ENCODE measurements around the gene KCNC4. TPM values are rescaled to one million over a fixed set of nuclear protein-coding genes. Genes with fewer than 3 reads are reported as not detected.

The KCNC4 gene
- total RNA-seq, 5 donors from 2014 or later (not counting 1 experiment from before 2014, with no cell fraction given) = 11.0 to 19.4 (median 15.0) TPM

DNA sequence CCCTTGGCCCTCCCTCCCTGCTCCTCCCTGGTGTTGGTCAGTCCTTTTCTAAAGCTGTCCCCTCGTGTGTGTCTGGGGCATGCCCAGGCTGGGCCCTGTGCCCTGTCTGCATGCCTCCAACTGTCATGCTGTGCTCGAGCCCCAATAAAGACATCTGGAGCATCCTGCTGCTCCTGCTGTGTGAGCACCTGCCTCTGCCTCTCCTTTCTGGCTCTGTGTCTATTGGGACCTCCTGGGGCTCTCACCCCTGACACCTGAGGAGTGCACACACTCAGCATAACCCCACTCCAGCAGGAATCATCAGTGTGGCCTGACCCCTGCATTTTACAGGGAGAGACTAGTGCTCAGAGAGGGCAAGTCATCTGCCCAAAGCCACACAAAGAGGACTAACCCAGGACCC, 23.7 kb downstream of the KCNC4 start:
- H3K4me3 Mint-ChIP-seq = no peak overlapping the region
- H3K36me3 Mint-ChIP-seq = peaks cover 16% of the 10 kb centered on the region
- Histone ChIP-seq H3K27me3 (replicated peaks in 1 of 2; ENCODE audit: control insufficient read depth in 2 of 2, extremely low read depth in 1 of 2, insufficient read depth in 2 of 2, low read length in 1 of 2) (no peaks in the 10 kb centered on the region), H3K36me3 (ENCODE audit: control insufficient read depth in 2 of 2, extremely low read depth in 1 of 2, insufficient read depth in 1 of 2, low read length in 1 of 2) (peaks cover 0 to 4% of the 10 kb centered on the region in 2 donors), H3K9me3 (no peaks in the 10 kb centered on the region), H3K4me3 (ENCODE audit: control insufficient read depth in 1 of 2, extremely low read depth in 1 of 2, low read length in 1 of 2) (no peak overlapping the region), H3K4me1 (ENCODE audit: control insufficient read depth in 1 of 2, extremely low read depth in 1 of 2, insufficient read depth in 2 of 2, low read length in 2 of 2) (no peaks in the 10 kb centered on the region), H3K27ac (ENCODE audit: low read length) (no peak overlapping the region)
- ChIA-PET CTCF (interaction anchor here in 1 of 2 donors (0.6 kb wide), 1 partner anchor 37 kb away, joined by 4 read pairs; no protein-coding TSS in a partner anchor), POLR2A (no interaction called here)
- no peak for DNase-seq
- H3K27me3 Mint-ChIP-seq = no peaks in the 10 kb centered on the region
- H3K27ac Mint-ChIP-seq = no peak overlapping the region
- H3K4me1 Mint-ChIP-seq = peaks cover 0 to 5% (median 0%) of the 10 kb centered on the region in 3 donors
- H3K9me3 Mint-ChIP-seq = no peaks in the 10 kb centered on the region
- ATAC-seq (replicated peaks in 1 of 4) = no peak
- 74% methylated on average over 2 of the region's 2 CpGs for WGBS (ENCODE audit: insufficient coverage)

DNA sequence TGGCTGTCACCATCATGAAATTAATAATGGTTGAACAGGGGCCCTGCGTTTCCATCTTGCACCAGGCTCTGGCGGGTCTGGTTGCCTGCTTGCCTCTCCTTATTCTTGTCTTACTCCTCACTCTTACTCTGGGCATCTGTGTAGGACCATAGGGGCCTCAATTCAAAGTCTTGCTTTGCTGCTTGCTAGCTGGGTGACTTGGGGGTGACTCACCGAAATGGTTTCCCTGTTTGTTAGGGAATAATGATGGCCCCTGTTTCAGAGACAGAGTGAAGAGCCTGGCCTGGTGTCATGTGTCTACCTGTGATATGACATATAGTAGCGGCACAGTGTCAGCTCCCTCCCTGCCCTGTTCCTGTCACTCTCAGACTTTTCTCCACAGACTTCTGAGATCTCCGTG, 24.6 kb downstream of the KCNC4 start:
- POLR2A ChIA-PET = no interaction called here
- Mint-ChIP-seq H3K9me3 (no peaks in the 10 kb centered on the region), H3K36me3 (peaks cover 10% of the 10 kb centered on the region), H3K4me1 (peaks cover 0 to 5% (median 0%) of the 10 kb centered on the region in 3 donors), H3K27me3 (no peaks in the 10 kb centered on the region), H3K27ac (no peak overlapping the region), H3K4me3 (no peak overlapping the region)
- H3K9me3 ChIP-seq = no peaks in the 10 kb centered on the region
- no peak overlapping the region for H3K4me3 ChIP-seq (ENCODE audit: control insufficient read depth in 1 of 2, extremely low read depth in 1 of 2, low read length in 1 of 2)
- DNase-seq (no peak), ATAC-seq (replicated peaks in 1 of 4) (no peak)
- no peaks in the 10 kb centered on the region for H3K4me1 ChIP-seq (ENCODE audit: control insufficient read depth in 1 of 2, extremely low read depth in 1 of 2, insufficient read depth in 2 of 2, low read length in 2 of 2)
- CTCF ChIA-PET = no interaction called here
- peaks cover 0 to 2% of the 10 kb centered on the region in 2 donors for H3K36me3 ChIP-seq (ENCODE audit: control insufficient read depth in 2 of 2, extremely low read depth in 1 of 2, insufficient read depth in 1 of 2, low read length in 1 of 2)
- no peak overlapping the region for H3K27ac ChIP-seq (ENCODE audit: low read length)
- 86% methylated on average over 2 of the region's 5 CpGs for WGBS (ENCODE audit: insufficient coverage)
- H3K27me3 ChIP-seq (replicated peaks in 1 of 2; ENCODE audit: control insufficient read depth in 2 of 2, extremely low read depth in 1 of 2, insufficient read depth in 2 of 2, low read length in 1 of 2) = no peaks in the 10 kb centered on the region

DNA sequence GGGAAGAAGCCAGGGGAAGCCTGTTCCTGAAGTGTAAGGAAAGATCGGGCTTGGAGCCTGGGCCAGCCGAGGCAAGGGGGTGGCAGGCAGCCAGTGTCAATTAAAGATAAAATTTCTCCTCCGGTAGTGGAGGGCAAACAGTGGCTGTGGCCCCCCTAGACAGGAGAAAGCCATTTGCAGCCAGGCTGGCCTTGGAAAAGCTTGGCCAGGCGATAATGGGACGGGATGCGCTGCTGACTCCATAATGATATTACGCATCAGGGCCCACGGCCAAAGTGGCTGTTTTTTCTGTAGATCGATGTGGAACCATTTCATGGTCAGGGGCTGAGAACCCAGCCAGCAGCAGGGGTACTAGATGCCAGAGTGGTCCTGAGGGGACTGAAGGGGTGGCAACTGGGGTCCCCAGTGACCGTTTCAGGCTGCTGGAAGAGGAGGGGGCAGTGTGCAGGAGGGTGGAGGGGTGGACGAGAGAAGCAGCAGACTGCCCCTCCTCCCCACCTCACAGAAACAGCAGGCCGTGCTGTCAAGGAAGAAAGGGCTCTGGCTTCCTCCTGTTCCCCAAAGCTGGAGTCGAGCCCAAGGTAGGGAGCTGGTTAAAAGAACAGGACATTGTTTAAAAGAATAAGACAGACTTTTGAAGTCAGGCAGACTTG, 25.2 kb downstream of the KCNC4 start:
- no peak overlapping the region for H3K27ac Mint-ChIP-seq
- H3K4me1 Mint-ChIP-seq = peaks cover 0 to 5% (median 0%) of the 10 kb centered on the region in 3 donors
- H3K36me3 ChIP-seq (ENCODE audit: control insufficient read depth in 2 of 2, extremely low read depth in 1 of 2, insufficient read depth in 1 of 2, low read length in 1 of 2) = peaks cover 0 to 2% of the 10 kb centered on the region in 2 donors
- no peak overlapping the region for H3K27ac ChIP-seq (ENCODE audit: low read length)
- ATAC-seq (replicated peaks in 1 of 4) (no peak), DNase-seq (no peak)
- H3K4me1 ChIP-seq (ENCODE audit: control insufficient read depth in 1 of 2, extremely low read depth in 1 of 2, insufficient read depth in 2 of 2, low read length in 2 of 2) = no peaks in the 10 kb centered on the region
- POLR2A ChIA-PET = no interaction called here
- H3K4me3 ChIP-seq (ENCODE audit: control insufficient read depth in 1 of 2, extremely low read depth in 1 of 2, low read length in 1 of 2) = no peak overlapping the region
- H3K9me3 ChIP-seq = no peaks in the 10 kb centered on the region
- H3K27me3 ChIP-seq (replicated peaks in 1 of 2; ENCODE audit: control insufficient read depth in 2 of 2, extremely low read depth in 1 of 2, insufficient read depth in 2 of 2, low read length in 1 of 2) = no peaks in the 10 kb centered on the region
- WGBS (ENCODE audit: insufficient coverage) = 95% methylated on average over 9 of the region's 13 CpGs
- CTCF ChIA-PET = no interaction called here
- no peaks in the 10 kb centered on the region for H3K27me3 Mint-ChIP-seq
- no peak overlapping the region for H3K4me3 Mint-ChIP-seq
- peaks cover 6% of the 10 kb centered on the region for H3K36me3 Mint-ChIP-seq
- H3K9me3 Mint-ChIP-seq = no peaks in the 10 kb centered on the region

DNA sequence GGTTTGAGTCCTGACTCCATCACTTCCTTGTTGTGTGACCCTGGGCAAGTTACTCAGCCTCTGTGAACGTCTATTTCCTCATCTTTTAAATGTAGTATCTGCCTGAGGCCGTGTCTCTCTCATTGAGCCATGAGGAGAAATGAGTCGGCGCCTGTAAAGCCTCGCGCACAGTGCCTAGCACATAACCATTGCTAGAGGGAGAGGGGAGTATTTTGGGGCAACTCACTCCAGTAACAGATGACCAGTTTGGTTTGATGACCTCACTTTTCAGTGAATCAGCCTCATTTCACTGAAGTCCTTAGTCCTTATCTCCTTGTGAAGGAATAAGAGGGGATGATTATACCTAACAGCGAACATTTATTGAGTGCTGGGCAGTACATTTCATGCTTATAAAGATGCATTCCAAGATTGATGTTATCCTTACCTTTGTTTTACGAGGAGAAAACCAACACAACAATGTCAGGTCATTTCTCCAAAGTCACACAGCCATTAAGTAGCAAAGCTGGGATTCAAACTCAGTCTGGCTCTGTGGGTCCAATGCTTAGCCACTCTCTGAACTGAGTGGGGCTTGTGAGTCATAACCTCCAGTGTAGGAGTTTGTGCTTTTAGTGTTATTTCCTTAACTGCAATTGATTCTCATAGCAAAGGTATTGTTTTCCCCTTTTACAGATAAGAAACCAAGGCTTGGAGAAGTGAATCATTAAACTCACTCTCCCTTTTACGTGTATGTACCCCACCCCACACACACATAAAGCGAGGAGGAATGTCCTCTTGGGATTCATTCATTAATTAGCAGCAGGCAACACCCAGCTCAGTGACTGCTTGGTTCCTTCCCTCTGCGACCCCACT, 25.9 kb downstream of the KCNC4 start:
- 13% methylated on average over 2 of the region's 11 CpGs for WGBS (ENCODE audit: insufficient coverage)
- Mint-ChIP-seq H3K9me3 (no peaks in the 10 kb centered on the region), H3K27ac (no peak overlapping the region), H3K27me3 (no peaks in the 10 kb centered on the region), H3K36me3 (peaks cover 6% of the 10 kb centered on the region), H3K4me1 (peaks cover 0 to 5% (median 0%) of the 10 kb centered on the region in 3 donors), H3K4me3 (no peak overlapping the region)
- ChIA-PET POLR2A (no interaction called here), CTCF (no interaction called here)
- ATAC-seq (replicated peaks in 1 of 4) (no peak), DNase-seq (no peak)
- no peaks in the 10 kb centered on the region for H3K4me1 ChIP-seq (ENCODE audit: control insufficient read depth in 1 of 2, extremely low read depth in 1 of 2, insufficient read depth in 2 of 2, low read length in 2 of 2)
- H3K27ac ChIP-seq (ENCODE audit: low read length) = no peak overlapping the region
- peaks cover 0 to 2% of the 10 kb centered on the region in 2 donors for H3K36me3 ChIP-seq (ENCODE audit: control insufficient read depth in 2 of 2, extremely low read depth in 1 of 2, insufficient read depth in 1 of 2, low read length in 1 of 2)
- H3K9me3 ChIP-seq = no peaks in the 10 kb centered on the region
- H3K4me3 ChIP-seq (ENCODE audit: control insufficient read depth in 1 of 2, extremely low read depth in 1 of 2, low read length in 1 of 2) = no peak overlapping the region
- H3K27me3 ChIP-seq (replicated peaks in 1 of 2; ENCODE audit: control insufficient read depth in 2 of 2, extremely low read depth in 1 of 2, insufficient read depth in 2 of 2, low read length in 1 of 2) = no peaks in the 10 kb centered on the region

DNA sequence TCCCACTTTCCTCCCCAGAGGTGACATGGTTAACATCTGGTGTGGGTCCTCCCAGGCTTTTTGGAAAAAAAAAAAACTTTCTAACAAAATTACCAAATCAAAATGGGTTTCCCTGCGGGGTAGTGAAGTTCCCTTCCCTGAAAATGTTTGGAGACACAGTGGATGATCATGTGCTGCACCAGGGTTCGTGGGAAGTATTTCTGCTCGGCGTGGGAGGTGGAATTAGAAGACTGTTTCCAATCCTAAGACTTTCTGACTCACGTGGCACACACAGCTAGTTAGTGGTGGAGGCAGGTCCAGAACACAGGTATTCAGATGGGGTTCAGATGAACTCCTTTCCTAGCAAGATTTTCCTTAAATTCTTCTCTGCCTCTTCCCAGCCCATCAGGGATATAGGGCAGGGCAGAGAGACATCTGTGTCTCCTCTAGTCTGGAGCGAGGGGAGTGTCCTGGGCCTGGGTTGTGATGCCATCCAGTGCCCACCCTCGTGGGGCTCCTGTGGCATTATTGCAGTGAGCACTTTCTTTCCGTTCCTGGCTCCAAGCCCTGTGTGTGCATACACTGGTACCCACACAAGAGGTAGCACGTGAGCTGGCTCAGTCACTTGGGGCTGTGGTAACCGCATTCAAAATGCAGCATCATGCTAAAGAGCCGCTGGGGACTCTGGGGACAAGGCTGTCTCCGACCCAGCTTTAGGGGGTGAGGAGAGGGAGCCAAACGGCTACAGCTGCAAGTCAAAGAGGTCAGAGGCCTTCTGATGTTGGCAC, 27.5 kb downstream of the KCNC4 start:
- Histone ChIP-seq H3K9me3 (no peaks in the 10 kb centered on the region), H3K4me3 (ENCODE audit: control insufficient read depth in 1 of 2, extremely low read depth in 1 of 2, low read length in 1 of 2) (no peak overlapping the region), H3K36me3 (ENCODE audit: control insufficient read depth in 2 of 2, extremely low read depth in 1 of 2, insufficient read depth in 1 of 2, low read length in 1 of 2) (peaks cover 0 to 2% of the 10 kb centered on the region in 2 donors), H3K4me1 (ENCODE audit: control insufficient read depth in 1 of 2, extremely low read depth in 1 of 2, insufficient read depth in 2 of 2, low read length in 2 of 2) (no peaks in the 10 kb centered on the region), H3K27ac (ENCODE audit: low read length) (no peak overlapping the region), H3K27me3 (replicated peaks in 1 of 2; ENCODE audit: control insufficient read depth in 2 of 2, extremely low read depth in 1 of 2, insufficient read depth in 2 of 2, low read length in 1 of 2) (no peaks in the 10 kb centered on the region)
- Mint-ChIP-seq H3K36me3 (peaks cover 5% of the 10 kb centered on the region), H3K27ac (no peak overlapping the region), H3K9me3 (no peaks in the 10 kb centered on the region), H3K4me3 (no peak overlapping the region), H3K27me3 (no peaks in the 10 kb centered on the region), H3K4me1 (peaks cover 0 to 5% (median 0%) of the 10 kb centered on the region in 3 donors)
- ChIA-PET CTCF (no interaction called here), POLR2A (no interaction called here)
- DNase-seq = no peak
- no peak for ATAC-seq (replicated peaks in 1 of 4)
- WGBS (ENCODE audit: insufficient coverage) = 84% methylated on average over 6 of the region's 13 CpGs
